PC-3 (cell line): ENCODE data around the gene MED14. TPM values are rescaled to one million over a fixed set of nuclear protein-coding genes. Genes with fewer than 3 reads are reported as not detected.

ENCODE experiments used
- ATAC-seq: fragments of 200-7000 bp; cut with Tn5 transposase; 2 replicates; pipeline ENCODE4 v1.9.1; 2020; ENCODE audit warnings: mild to moderate bottlenecking, moderate library complexity
- BruUV-seq: library from RNA; stranded (reverse); fragments of 400-500 nt; replicated peaks from 2 replicates; lab custom pipeline; 2021; lab: Mats Ljungman, UMichigan
- CTCF ChIA-PET: fragments of 300-600 bp; sonication (Branson Sonifier 250); formaldehyde crosslinking; loops from one replicate; lab custom pipeline; 2022; ENCODE audit warnings: antibody characterized with exemption; lab: Charles Lee
- POLR2A ChIA-PET: fragments of 300-600 bp; sonication (Branson Sonifier 250); formaldehyde crosslinking; loops from one replicate; lab custom pipeline; 2022; ENCODE audit warnings: antibody characterized with exemption; ENCODE audit not compliant: unreplicated experiment; lab: Charles Lee
- DNase-seq: peaks from one replicate; pipeline ENCODE4 v3.0.0-alpha.2; 2015
- H2AFZ ChIP-seq: fragments of 300-600 bp; sonication (generic); 2 replicates; pipeline ENCODE4 v1.6.0; 2016; ENCODE audit warnings: antibody characterized with exemption, low read length
- H3F3A ChIP-seq: fragments of 300-600 bp; sonication (generic); one replicate; pipeline ENCODE4 v1.6.0; 2017; ENCODE audit warnings: antibody characterized with exemption, low read length, control low read depth, mild to moderate bottlenecking; ENCODE audit not compliant: unreplicated experiment
- H3K27ac ChIP-seq: fragments of 300-600 bp; sonication (generic); 2 replicates; pipeline ENCODE4 v1.5.1; 2016; ENCODE audit warnings: mild to moderate bottlenecking, low read length
- H3K27me3 ChIP-seq: fragments of 300-600 bp; sonication (generic); 2 replicates; pipeline ENCODE4 v1.6.1; 2016; ENCODE audit warnings: low read length, mixed read lengths
- H3K36me3 ChIP-seq: fragments of 300-600 bp; sonication (generic); 2 replicates; pipeline ENCODE4 v1.6.1; 2016; ENCODE audit warnings: low read depth, mixed run types, low read length, mixed read lengths
- H3K4me1 ChIP-seq: fragments of 300-600 bp; sonication (generic); 2 replicates; pipeline ENCODE4 v1.5.1; 2016; ENCODE audit warnings: low read length; ENCODE audit not compliant: insufficient read depth
- H3K4me2 ChIP-seq: fragments of 300-600 bp; sonication (generic); 2 replicates; pipeline ENCODE4 v1.6.0; 2016; ENCODE audit warnings: low read length
- H3K4me3 ChIP-seq: fragments of 300-600 bp; sonication (generic); 2 replicates; pipeline ENCODE4 v1.5.1; 2016; ENCODE audit warnings: mild to moderate bottlenecking, low read length, mixed read lengths
- H3K79me2 ChIP-seq: fragments of 300-600 bp; sonication (generic); 2 replicates; pipeline ENCODE4 v1.6.1; 2017; ENCODE audit warnings: low read length, mixed read lengths
- H3K9ac ChIP-seq: fragments of 300-600 bp; sonication (generic); 2 replicates; pipeline ENCODE4 v1.6.0; 2016; ENCODE audit warnings: mild to moderate bottlenecking, low read length
- H3K9me2 ChIP-seq: fragments of 300-600 bp; sonication (generic); replicated peaks from 2 replicates; pipeline ENCODE4 v1.6.1; 2016; ENCODE audit warnings: mixed run types, low read length, mixed read lengths
- H3K9me3 ChIP-seq: fragments of 300-600 bp; sonication (generic); 2 replicates; pipeline ENCODE4 v1.6.1; 2016; ENCODE audit warnings: low read length, mixed read lengths
- H4K20me1 ChIP-seq: fragments of 300-600 bp; sonication (generic); 2 replicates; pipeline ENCODE4 v1.6.1; 2016; ENCODE audit warnings: low read length, mixed read lengths
- EZH2 ChIP-seq: fragments of 300-600 bp; sonication (generic); IDR thresholded peaks from one replicate; pipeline ENCODE4 v1.6.1; 2017; ENCODE audit warnings: antibody characterized with exemption, mild to moderate bottlenecking, low read length; ENCODE audit not compliant: unreplicated experiment
- EZH2phosphoT487 ChIP-seq: fragments of 300-600 bp; sonication (generic); IDR thresholded peaks from 2 replicates; pipeline ENCODE4 v1.6.1; 2018; ENCODE audit warnings: mild to moderate bottlenecking, antibody characterized with exemption, low read length, borderline replicate concordance
- intact Hi-C: fragments of 100-400 bp; cut with micrococcal nuclease; formaldehyde crosslinking; loops from 2 replicates; pipeline ENCODE4 v1.9.0; 2023
- total RNA-seq: library from RNA; depleted of rRNA; stranded (reverse); fragments of >200 nt; gene quantifications from 2 replicates; pipeline ENCODE4 v1.2.3, GENCODE V29; 2014
- TF ChIP-seq, protein P1 (sequence below): fragments of 300-600 bp; sonication (generic); conservative IDR thresholded peaks from 2 replicates; pipeline ENCODE4 v1.5.1; 2017; ENCODE audit warnings: antibody characterized with exemption, low read depth, mild to moderate bottlenecking, low read length

The MED14 gene
- total RNA-seq, 1 experiment from 2014 or later, result 44.7 TPM

DNA sequence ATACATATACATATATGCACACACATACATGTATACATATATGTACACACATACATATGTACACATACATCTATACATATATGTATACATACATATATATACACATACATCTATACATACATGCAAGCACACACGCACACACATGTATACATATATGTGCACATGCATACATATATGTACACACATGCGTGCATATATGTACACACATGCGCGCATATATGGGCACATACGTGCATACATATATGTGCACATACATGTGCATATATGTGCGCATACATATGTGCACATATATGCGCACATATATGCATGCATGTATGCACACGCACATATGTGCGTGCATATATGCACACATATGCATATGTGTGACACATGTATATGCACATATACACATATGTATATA is 119.4 kb downstream of the MED14 start:
- CTCF ChIA-PET, result no interaction called here
- Histone ChIP-seq H3K36me3 (no peaks in the 10 kb centered on the region), H4K20me1 (no peaks in the 10 kb centered on the region), H3K79me2 (no peaks in the 10 kb centered on the region), H3K9me2 (no peaks in the 10 kb centered on the region), H3K9me3 (no peaks in the 10 kb centered on the region), H3K27me3 (no peaks in the 10 kb centered on the region), H3K4me2 (no peak overlapping the region), H2AFZ (no peak overlapping the region), H3K4me1 (no peaks in the 10 kb centered on the region), H3K9ac (no peak overlapping the region), H3F3A (no peaks in the 10 kb centered on the region), H3K4me3 (no peak overlapping the region), H3K27ac (no peak overlapping the region)
- POLR2A ChIA-PET, result no interaction called here
- TF ChIP-seq, protein P1, sequence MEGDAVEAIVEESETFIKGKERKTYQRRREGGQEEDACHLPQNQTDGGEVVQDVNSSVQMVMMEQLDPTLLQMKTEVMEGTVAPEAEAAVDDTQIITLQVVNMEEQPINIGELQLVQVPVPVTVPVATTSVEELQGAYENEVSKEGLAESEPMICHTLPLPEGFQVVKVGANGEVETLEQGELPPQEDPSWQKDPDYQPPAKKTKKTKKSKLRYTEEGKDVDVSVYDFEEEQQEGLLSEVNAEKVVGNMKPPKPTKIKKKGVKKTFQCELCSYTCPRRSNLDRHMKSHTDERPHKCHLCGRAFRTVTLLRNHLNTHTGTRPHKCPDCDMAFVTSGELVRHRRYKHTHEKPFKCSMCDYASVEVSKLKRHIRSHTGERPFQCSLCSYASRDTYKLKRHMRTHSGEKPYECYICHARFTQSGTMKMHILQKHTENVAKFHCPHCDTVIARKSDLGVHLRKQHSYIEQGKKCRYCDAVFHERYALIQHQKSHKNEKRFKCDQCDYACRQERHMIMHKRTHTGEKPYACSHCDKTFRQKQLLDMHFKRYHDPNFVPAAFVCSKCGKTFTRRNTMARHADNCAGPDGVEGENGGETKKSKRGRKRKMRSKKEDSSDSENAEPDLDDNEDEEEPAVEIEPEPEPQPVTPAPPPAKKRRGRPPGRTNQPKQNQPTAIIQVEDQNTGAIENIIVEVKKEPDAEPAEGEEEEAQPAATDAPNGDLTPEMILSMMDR, result no peak
- TF ChIP-seq EZH2phosphoT487, result no peak
- no peak for TF ChIP-seq EZH2
- DNase-seq (no peak), ATAC-seq (no peak)
- intact Hi-C loops, result no loop called here
- no TSS peak for BruUV-seq

DNA sequence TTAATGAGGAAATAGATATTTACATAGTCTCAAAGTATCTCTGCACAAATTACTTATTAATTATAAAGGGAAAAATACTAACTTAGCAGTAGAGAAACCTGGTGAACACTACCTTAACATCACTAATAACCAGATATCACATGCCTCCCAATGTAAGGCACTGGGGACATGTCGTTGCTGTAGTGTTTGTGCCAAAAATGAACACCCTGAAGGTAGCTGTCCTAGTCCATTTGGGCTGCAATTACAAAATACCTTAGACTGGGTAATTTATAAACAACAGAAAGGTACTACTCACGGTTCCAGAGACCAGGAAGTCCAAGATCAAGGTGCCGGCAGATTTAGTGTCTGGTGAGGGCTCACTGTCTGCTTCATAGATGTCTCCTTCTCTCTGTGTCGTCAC is 122.8 kb downstream of the MED14 start:
- Histone ChIP-seq H3K4me1 (no peaks in the 10 kb centered on the region), H3K9me3 (no peaks in the 10 kb centered on the region), H3K36me3 (no peaks in the 10 kb centered on the region), H2AFZ (no peak overlapping the region), H4K20me1 (no peaks in the 10 kb centered on the region), H3F3A (no peaks in the 10 kb centered on the region), H3K4me2 (no peak overlapping the region), H3K9ac (no peak overlapping the region), H3K79me2 (no peaks in the 10 kb centered on the region), H3K9me2 (no peaks in the 10 kb centered on the region), H3K27me3 (no peaks in the 10 kb centered on the region), H3K27ac (no peak overlapping the region), H3K4me3 (no peak overlapping the region)
- TF ChIP-seq EZH2, result no peak
- TF ChIP-seq, protein P1, result no peak
- no peak for TF ChIP-seq EZH2phosphoT487
- no peak for ATAC-seq
- POLR2A ChIA-PET, result no interaction called here
- BruUV-seq, result no TSS peak
- CTCF ChIA-PET, result no interaction called here
- intact Hi-C loops, result no loop called here
- no peak for DNase-seq

DNA sequence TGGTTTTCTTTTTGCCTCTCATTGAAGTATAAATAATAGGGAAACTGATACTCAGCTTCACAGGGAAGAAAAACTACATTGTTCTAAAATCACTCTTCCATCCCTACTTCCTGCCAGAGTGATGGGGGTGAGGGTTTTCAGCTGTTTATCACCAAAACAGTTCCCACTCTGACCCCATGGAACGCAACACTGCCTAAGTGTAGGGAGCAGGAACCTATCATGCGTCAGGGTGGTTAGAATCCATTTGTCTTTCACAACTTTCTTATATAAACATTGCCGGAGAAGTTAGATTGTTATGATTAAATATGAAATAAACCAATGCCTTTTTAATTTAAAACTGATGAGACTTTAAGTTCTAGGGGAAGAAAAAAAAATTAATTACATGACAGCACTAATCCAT is 128.0 kb downstream of the MED14 start:
- H3F3A ChIP-seq, result no peaks in the 10 kb centered on the region

More for the DNA sequence above, 128.0 kb downstream of the MED14 start:
- Histone ChIP-seq H3K27me3 (no peaks in the 10 kb centered on the region), H3K27ac (no peak overlapping the region), H3K9ac (no peak overlapping the region), H3K4me1 (no peaks in the 10 kb centered on the region), H3K9me3 (no peaks in the 10 kb centered on the region), H3K36me3 (no peaks in the 10 kb centered on the region), H3K79me2 (no peaks in the 10 kb centered on the region), H3K9me2 (no peaks in the 10 kb centered on the region), H3K4me2 (no peak overlapping the region), H4K20me1 (no peaks in the 10 kb centered on the region), H2AFZ (no peak overlapping the region), H3K4me3 (no peak overlapping the region)
- POLR2A ChIA-PET, result no interaction called here
- ATAC-seq (no peak), DNase-seq (no peak)
- TF ChIP-seq EZH2 (no peak), EZH2phosphoT487 (no peak)
- TF ChIP-seq, protein P1, result no peak
- BruUV-seq, result no TSS peak
- CTCF ChIA-PET, result no interaction called here
- intact Hi-C loops, result no loop called here
